Fibroblast of lung (primary cell): Measurements from ENCODE around the gene TRIM71.

ENCODE experiments used
- CTCF ChIP-seq, 2 donors: IDR thresholded peaks in 1 of 2; conservative IDR thresholded peaks in 1 of 2; 1 replicate in 1 of 2; 2 replicates in 1 of 2; pipeline ENCODE4 v1.5.1; 2011 to 2012; ENCODE audit warnings: low read length in 2 of 2, control low read depth in 1 of 2, inconsistent platforms in 1 of 2, low read depth in 1 of 2, mild to moderate bottlenecking in 1 of 2
- EZH2 ChIP-seq: IDR thresholded peaks from 2 replicates; pipeline ENCODE4 v1.5.1; 2012; ENCODE audit warnings: low read length, control low read depth, mild to moderate bottlenecking; ENCODE audit errors: missing control alignments

GRCh38 chr3:32780071-32780734, 37.6 kb upstream of the TRIM71 start:
- no peak for TF ChIP-seq CTCF (conservative IDR thresholded peaks at IDR 0.05 in 1 of 2, IDR thresholded peaks at IDR 0.05 in 1 of 2; ENCODE audit: low read depth in 1 of 2, low read length in 2 of 2)
- no peak for TF ChIP-seq EZH2
